ENCODE results near the gene ANKRD28. TPM values are rescaled to one million over a fixed set of nuclear protein-coding genes. Genes with fewer than 3 reads are reported as not detected.

Gene ANKRD28
- total and polyA plus RNA-seq, 5 donors = 3.8 to 14.3 (median 9.5) TPM

GRCh38 chr3:15771444-15771843 lies 26.3 kb downstream of the ANKRD28 start:
- Histone ChIP-seq H3K4me3 (ENCODE audit: low read length) (no peak overlapping the region), H3K27ac (ENCODE audit: low read length) (no peak overlapping the region), H3K27me3 (ENCODE audit: control insufficient read depth, insufficient read depth) (no peaks in the 10 kb centered on the region), H3K4me1 (ENCODE audit: control insufficient read depth, insufficient read depth, low read length) (no peaks in the 10 kb centered on the region), H3K9me3 (ENCODE audit: control insufficient read depth, low read length) (no peaks in the 10 kb centered on the region)
- intact Hi-C loops (cut with DNase I) = no loop called here
- WGBS = 61% methylated on average over 1 of the region's 1 CpG
- ATAC-seq = no peak
- DNase-seq = no peak

- WGBS = 91% methylated on average over 2 of the region's 2 CpGs
- intact Hi-C loops (cut with DNase I) = no loop called here
- H3K4me1 ChIP-seq (ENCODE audit: control insufficient read depth, insufficient read depth, low read length) = no peaks in the 10 kb centered on the region
- ATAC-seq (no peak), DNase-seq (no peak)
- H3K27ac ChIP-seq (ENCODE audit: low read length) = no peak overlapping the region
- no peaks in the 10 kb centered on the region for H3K27me3 ChIP-seq (ENCODE audit: control insufficient read depth, insufficient read depth)
- H3K4me3 ChIP-seq (ENCODE audit: low read length) = no peak overlapping the region
- H3K9me3 ChIP-seq (ENCODE audit: control insufficient read depth, low read length) = no peaks in the 10 kb centered on the region
These were observed 28.4 kb downstream of the ANKRD28 start for GRCh38 chr3:15769256-15769915.

DNA sequence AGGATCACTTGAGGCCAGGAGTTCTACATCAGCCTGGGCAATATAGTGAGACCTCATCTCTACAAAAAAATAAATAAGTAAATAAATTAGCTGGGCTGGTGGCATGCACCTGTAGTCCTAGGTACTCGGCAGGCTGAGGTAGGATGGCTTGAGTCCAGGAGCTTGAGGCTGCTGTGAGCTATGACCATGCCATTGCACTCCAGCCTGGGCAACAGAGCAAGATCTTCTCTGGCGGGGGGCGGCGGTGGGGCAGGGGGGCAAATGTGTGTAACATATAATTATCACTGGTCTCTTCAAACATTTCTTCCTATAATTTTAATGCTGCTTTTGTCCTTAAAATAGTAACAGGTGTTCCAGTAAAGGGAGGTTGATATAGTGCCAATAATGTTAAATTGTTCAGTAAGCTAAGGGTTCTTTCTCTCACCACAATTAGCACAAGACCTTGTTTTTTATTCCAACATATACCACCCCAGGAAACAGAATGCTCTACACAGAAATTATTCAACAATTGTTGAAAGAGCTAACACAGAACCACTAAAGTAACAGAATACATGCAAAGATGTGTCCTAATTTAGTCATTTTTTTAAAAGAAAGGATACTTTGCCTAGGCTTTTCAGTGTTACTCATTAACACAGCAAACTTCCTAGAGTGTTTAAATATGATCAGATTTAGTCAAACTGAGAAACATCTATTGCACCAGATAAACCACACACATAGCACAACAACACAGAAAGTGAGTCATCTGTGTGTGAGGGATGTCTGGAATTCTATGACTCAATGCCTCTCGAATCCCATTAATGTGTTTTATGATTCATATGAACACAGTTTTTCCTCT lies 29.1 kb downstream of the ANKRD28 start:
- no peaks in the 10 kb centered on the region for H3K9me3 ChIP-seq (ENCODE audit: control insufficient read depth, low read length)
- WGBS = 84% methylated on average over 5 of the region's 5 CpGs
- no peaks in the 10 kb centered on the region for H3K27me3 ChIP-seq (ENCODE audit: control insufficient read depth, insufficient read depth)
- intact Hi-C loops (cut with DNase I) = no loop called here
- H3K4me3 ChIP-seq (ENCODE audit: low read length) = no peak overlapping the region
- ATAC-seq (peak; percentile 68 to 76), DNase-seq (peak in 1 of 3 donors; percentile 10)
- no peaks in the 10 kb centered on the region for H3K4me1 ChIP-seq (ENCODE audit: control insufficient read depth, insufficient read depth, low read length)
- H3K27ac ChIP-seq (ENCODE audit: low read length) = no peak overlapping the region

DNA sequence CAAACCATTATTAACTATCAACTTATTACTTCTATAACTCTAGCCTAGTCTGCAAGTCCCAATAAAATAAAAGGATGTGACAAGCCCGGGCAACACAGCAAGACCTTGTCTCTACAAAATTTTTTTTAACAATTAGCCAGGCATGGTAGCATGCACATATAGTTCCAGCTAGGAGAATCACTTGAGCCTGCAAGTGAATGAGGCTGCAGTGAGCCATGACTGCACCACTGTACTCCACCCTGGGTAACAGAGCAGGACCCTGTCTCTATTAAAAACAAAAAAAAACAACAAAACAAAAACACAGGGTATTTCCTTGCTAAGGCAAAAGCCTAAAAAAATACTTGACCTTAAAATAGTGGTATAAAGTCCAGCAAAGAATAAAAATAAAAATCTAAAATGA lies 31.4 kb downstream of the ANKRD28 start:
- DNase-seq (no peak), ATAC-seq (no peak)
- no peaks in the 10 kb centered on the region for H3K27me3 ChIP-seq (ENCODE audit: control insufficient read depth, insufficient read depth)
- H3K4me3 ChIP-seq (ENCODE audit: low read length) = no peak overlapping the region
- no peak overlapping the region for H3K27ac ChIP-seq (ENCODE audit: low read length)
- H3K4me1 ChIP-seq (ENCODE audit: control insufficient read depth, insufficient read depth, low read length) = no peaks in the 10 kb centered on the region
- intact Hi-C loops (cut with DNase I) = no loop called here
- 97% methylated on average over 1 of the region's 1 CpG for WGBS
- no peaks in the 10 kb centered on the region for H3K9me3 ChIP-seq (ENCODE audit: control insufficient read depth, low read length)

GRCh38 chr3:15758295-15758694 lies 39.5 kb downstream of the ANKRD28 start:
- Histone ChIP-seq H3K4me1 (ENCODE audit: control insufficient read depth, insufficient read depth, low read length) (no peaks in the 10 kb centered on the region), H3K9me3 (ENCODE audit: control insufficient read depth, low read length) (no peaks in the 10 kb centered on the region), H3K27me3 (ENCODE audit: control insufficient read depth, insufficient read depth) (no peaks in the 10 kb centered on the region), H3K27ac (ENCODE audit: low read length) (no peak overlapping the region), H3K4me3 (ENCODE audit: low read length) (no peak overlapping the region)
- intact Hi-C loops (cut with DNase I) = no loop called here
- WGBS = 85% methylated on average over 3 of the region's 3 CpGs
- DNase-seq = no peak
- no peak for ATAC-seq

GRCh38 chr3:15757824-15758223 lies 40.0 kb downstream of the ANKRD28 start:
- intact Hi-C loops (cut with DNase I) = no loop called here
- ATAC-seq = no peak
- DNase-seq = no peak
- Histone ChIP-seq H3K4me1 (ENCODE audit: control insufficient read depth, insufficient read depth, low read length) (no peaks in the 10 kb centered on the region), H3K9me3 (ENCODE audit: control insufficient read depth, low read length) (no peaks in the 10 kb centered on the region), H3K4me3 (ENCODE audit: low read length) (no peak overlapping the region), H3K27me3 (ENCODE audit: control insufficient read depth, insufficient read depth) (no peaks in the 10 kb centered on the region), H3K27ac (ENCODE audit: low read length) (no peak overlapping the region)
- 92% methylated on average over 1 of the region's 1 CpG for WGBS

GRCh38 chr3:15756505-15756904 lies 41.3 kb downstream of the ANKRD28 start:
- Histone ChIP-seq H3K27ac (ENCODE audit: low read length) (no peak overlapping the region), H3K9me3 (ENCODE audit: control insufficient read depth, low read length) (no peaks in the 10 kb centered on the region), H3K4me3 (ENCODE audit: low read length) (no peak overlapping the region), H3K4me1 (ENCODE audit: control insufficient read depth, insufficient read depth, low read length) (no peaks in the 10 kb centered on the region), H3K27me3 (ENCODE audit: control insufficient read depth, insufficient read depth) (no peaks in the 10 kb centered on the region)
- DNase-seq = no peak
- ATAC-seq = no peak
- intact Hi-C loops (cut with DNase I) = no loop called here
- WGBS = 79% methylated on average over 3 of the region's 3 CpGs

GRCh38 chr3:15755780-15756179 lies 42.0 kb downstream of the ANKRD28 start:
- DNase-seq = no peak
- intact Hi-C loops (cut with DNase I) = no loop called here
- H3K27me3 ChIP-seq (ENCODE audit: control insufficient read depth, insufficient read depth) = no peaks in the 10 kb centered on the region
- 89% methylated on average over 2 of the region's 2 CpGs for WGBS
- no peak overlapping the region for H3K4me3 ChIP-seq (ENCODE audit: low read length)
- no peaks in the 10 kb centered on the region for H3K4me1 ChIP-seq (ENCODE audit: control insufficient read depth, insufficient read depth, low read length)
- no peaks in the 10 kb centered on the region for H3K9me3 ChIP-seq (ENCODE audit: control insufficient read depth, low read length)
- H3K27ac ChIP-seq (ENCODE audit: low read length) = no peak overlapping the region
- no peak for ATAC-seq

DNA sequence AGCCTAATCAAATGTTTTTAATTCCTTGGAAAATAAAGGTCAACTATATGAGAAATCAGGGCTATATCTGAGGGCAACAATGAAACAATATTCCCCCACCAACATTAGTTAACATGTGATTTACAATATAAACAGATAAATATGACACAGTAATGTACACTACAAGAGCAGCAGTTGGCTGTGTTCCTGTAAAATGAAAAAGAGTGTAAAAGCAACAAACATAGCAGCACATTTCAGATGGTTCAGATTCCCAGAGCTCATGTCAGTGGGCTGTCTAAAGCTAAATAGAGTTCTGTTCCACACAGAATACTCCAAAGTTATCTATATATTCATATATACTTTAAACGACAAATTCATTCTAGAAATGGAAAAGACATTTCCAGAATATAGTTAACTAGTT lies 42.6 kb downstream of the ANKRD28 start:
- DNase-seq = no peak
- intact Hi-C loops (cut with DNase I) = no loop called here
- Histone ChIP-seq H3K9me3 (ENCODE audit: control insufficient read depth, low read length) (no peaks in the 10 kb centered on the region), H3K4me3 (ENCODE audit: low read length) (no peak overlapping the region), H3K4me1 (ENCODE audit: control insufficient read depth, insufficient read depth, low read length) (no peaks in the 10 kb centered on the region), H3K27ac (ENCODE audit: low read length) (no peak overlapping the region), H3K27me3 (ENCODE audit: control insufficient read depth, insufficient read depth) (no peaks in the 10 kb centered on the region)
- ATAC-seq = no peak
- 82% methylated on average over 1 of the region's 1 CpG for WGBS

- no peaks in the 10 kb centered on the region for H3K4me1 ChIP-seq (ENCODE audit: control insufficient read depth, insufficient read depth, low read length)
- no peak for DNase-seq
- WGBS = 87% methylated on average over 2 of the region's 2 CpGs
- no peaks in the 10 kb centered on the region for H3K9me3 ChIP-seq (ENCODE audit: control insufficient read depth, low read length)
- ATAC-seq = no peak
- H3K4me3 ChIP-seq (ENCODE audit: low read length) = no peak overlapping the region
- no peaks in the 10 kb centered on the region for H3K27me3 ChIP-seq (ENCODE audit: control insufficient read depth, insufficient read depth)
- H3K27ac ChIP-seq (ENCODE audit: low read length) = no peak overlapping the region
- intact Hi-C loops (cut with DNase I) = no loop called here
These were observed 43.7 kb downstream of the ANKRD28 start for GRCh38 chr3:15754047-15754446.

- intact Hi-C loops (cut with DNase I) = no loop called here
- peak; percentile 32 to 77 for ATAC-seq
- no peaks in the 10 kb centered on the region for H3K27me3 ChIP-seq (ENCODE audit: control insufficient read depth, insufficient read depth)
- DNase-seq = no peak
- H3K9me3 ChIP-seq (ENCODE audit: control insufficient read depth, low read length) = no peaks in the 10 kb centered on the region
- H3K4me3 ChIP-seq (ENCODE audit: low read length) = no peak overlapping the region
- 42% methylated on average over 5 of the region's 5 CpGs for WGBS
- H3K27ac ChIP-seq (ENCODE audit: low read length) = no peak overlapping the region
- no peaks in the 10 kb centered on the region for H3K4me1 ChIP-seq (ENCODE audit: control insufficient read depth, insufficient read depth, low read length)
These were observed 44.6 kb downstream of the ANKRD28 start for GRCh38 chr3:15753056-15753710.

All from right cardiac atrium (tissue), 5 donors.